Brain microvascular endothelial cell (primary cell): ENCODE data around the gene NDC80.

Experiments
- DNase-seq: peaks from one replicate; pipeline ENCODE4 v3.0.0-alpha.2; 2020
- H3K27ac ChIP-seq: fragments of 250-450 bp; sonication (Bioruptor Pico); 2 replicates; pipeline ENCODE4 v1.5.1; 2020; ENCODE audit warnings: mild to moderate bottlenecking, moderate library complexity
- H3K27me3 ChIP-seq: fragments of 250-450 bp; sonication (Bioruptor Pico); replicated peaks from 2 replicates; pipeline ENCODE4 v1.5.1; 2020; ENCODE audit warnings: mild to moderate bottlenecking
- H3K36me3 ChIP-seq: fragments of 250-450 bp; sonication (Bioruptor Pico); replicated peaks from 2 replicates; pipeline ENCODE4 v1.5.1; 2020; ENCODE audit warnings: mild to moderate bottlenecking
- H3K4me3 ChIP-seq: 2 replicates; pipeline ENCODE4 v1.5.1; 2011; ENCODE audit warnings: low read depth, mild to moderate bottlenecking, control low read depth, low read length, moderate library complexity
- CTCF ChIP-seq: IDR thresholded peaks from 2 replicates; pipeline ENCODE4 v1.5.1; 2011; ENCODE audit warnings: low read depth, mild to moderate bottlenecking, moderate library complexity, low read length, control low read depth, inconsistent platforms; ENCODE audit errors: missing control alignments
- in situ Hi-C: cut with HindIII; loops from 2 replicates; pipeline ENCODE4 v1.10.0; 2017; ENCODE audit warnings: low sequenced_read_pairs, low pct_ligation_motif_present

NDC80 gene

GRCh38 chr18:2612996-2613395 lies 41.6 kb downstream of the NDC80 start:
- H3K36me3 ChIP-seq = peaks cover 3% of the 10 kb centered on the region
- no peak overlapping the region for H3K27ac ChIP-seq
- no peak overlapping the region for H3K4me3 ChIP-seq
- H3K27me3 ChIP-seq = no peaks in the 10 kb centered on the region
- in situ Hi-C loops = no loop called here
- no peak for TF ChIP-seq CTCF
- no peak for DNase-seq

GRCh38 chr18:2617401-2617998 lies 46.1 kb downstream of the NDC80 start:
- no peak for TF ChIP-seq CTCF
- no peak overlapping the region for H3K27ac ChIP-seq
- in situ Hi-C loops = no loop called here
- DNase-seq = no peak
- H3K36me3 ChIP-seq = no peaks in the 10 kb centered on the region
- H3K27me3 ChIP-seq = no peaks in the 10 kb centered on the region
- no peak overlapping the region for H3K4me3 ChIP-seq

GRCh38 chr18:2618009-2618408 lies 46.7 kb downstream of the NDC80 start:
- Histone ChIP-seq H3K27me3 (no peaks in the 10 kb centered on the region), H3K27ac (no peak overlapping the region), H3K4me3 (no peak overlapping the region), H3K36me3 (no peaks in the 10 kb centered on the region)
- in situ Hi-C loops = no loop called here
- TF ChIP-seq CTCF = no peak
- DNase-seq = no peak

GRCh38 chr18:2625217-2625616 lies 53.9 kb downstream of the NDC80 start:
- H3K4me3 ChIP-seq = no peak overlapping the region
- in situ Hi-C loops = no loop called here
- DNase-seq = no peak
- no peak for TF ChIP-seq CTCF
- no peaks in the 10 kb centered on the region for H3K36me3 ChIP-seq
- no peaks in the 10 kb centered on the region for H3K27me3 ChIP-seq
- no peak overlapping the region for H3K27ac ChIP-seq

- TF ChIP-seq CTCF = no peak
- no peak for DNase-seq
- in situ Hi-C loops = no loop called here
- H3K4me3 ChIP-seq = no peak overlapping the region
- H3K36me3 ChIP-seq = no peaks in the 10 kb centered on the region
- no peak overlapping the region for H3K27ac ChIP-seq
- H3K27me3 ChIP-seq = no peaks in the 10 kb centered on the region
These were observed 56.5 kb downstream of the NDC80 start for GRCh38 chr18:2627821-2628276.

- no peak for DNase-seq
- Histone ChIP-seq H3K36me3 (no peaks in the 10 kb centered on the region), H3K4me3 (no peak overlapping the region), H3K27ac (no peak overlapping the region), H3K27me3 (no peaks in the 10 kb centered on the region)
- in situ Hi-C loops = no loop called here
- no peak for TF ChIP-seq CTCF
These were observed 57.6 kb downstream of the NDC80 start for GRCh38 chr18:2629003-2629402.
